ENCODE results near the gene PRKCA.

DNA sequence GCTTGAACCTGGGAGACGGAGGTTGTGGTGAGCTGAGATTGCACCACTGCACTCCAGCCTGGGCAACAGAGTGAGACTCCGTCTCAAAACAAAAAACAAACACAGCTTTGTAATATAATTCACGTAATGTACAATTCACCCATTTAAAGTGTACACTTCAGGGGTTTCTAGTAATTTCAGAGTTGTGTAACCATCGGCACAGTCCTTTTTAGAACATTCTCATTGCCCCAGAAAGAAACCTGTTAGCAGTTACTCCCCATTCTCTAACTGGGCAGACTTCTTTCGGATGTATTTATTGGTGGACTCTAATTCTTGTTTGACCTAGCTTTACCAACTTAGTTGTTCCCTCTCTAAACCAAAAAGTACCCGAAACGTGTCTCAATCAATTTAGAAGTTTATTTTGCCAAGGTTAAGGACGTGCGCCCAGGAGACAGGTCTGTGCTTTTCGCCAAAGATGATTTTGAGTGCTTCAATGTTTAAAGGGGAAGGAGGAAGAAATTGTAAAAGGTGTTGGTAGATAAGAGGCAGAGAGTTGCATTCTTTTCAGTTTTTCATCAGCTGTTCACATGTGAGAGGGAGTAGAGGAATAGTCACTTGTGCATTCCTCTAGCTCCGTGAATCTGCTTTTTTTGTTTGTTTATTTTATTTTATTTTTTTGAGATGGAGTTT, 175.3 kb downstream of the PRKCA start:
- TF ChIP-seq POLR2A (IDR thresholded peaks at IDR 0.05; ENCODE audit: low read length) (no peak), GATA1 (IDR thresholded peaks at IDR 0.05; ENCODE audit: low read depth, low read length) (no peak)

Measured in erythroblast (primary cell).